ENCODE measurements around the gene PACSIN1. TPM values are rescaled to one million over a fixed set of nuclear protein-coding genes. Genes with fewer than 3 reads are reported as not detected.

The PACSIN1 gene
- total RNA-seq, 4 donors from 2014 or later: 1.2 TPM; not detected in 2

DNA sequence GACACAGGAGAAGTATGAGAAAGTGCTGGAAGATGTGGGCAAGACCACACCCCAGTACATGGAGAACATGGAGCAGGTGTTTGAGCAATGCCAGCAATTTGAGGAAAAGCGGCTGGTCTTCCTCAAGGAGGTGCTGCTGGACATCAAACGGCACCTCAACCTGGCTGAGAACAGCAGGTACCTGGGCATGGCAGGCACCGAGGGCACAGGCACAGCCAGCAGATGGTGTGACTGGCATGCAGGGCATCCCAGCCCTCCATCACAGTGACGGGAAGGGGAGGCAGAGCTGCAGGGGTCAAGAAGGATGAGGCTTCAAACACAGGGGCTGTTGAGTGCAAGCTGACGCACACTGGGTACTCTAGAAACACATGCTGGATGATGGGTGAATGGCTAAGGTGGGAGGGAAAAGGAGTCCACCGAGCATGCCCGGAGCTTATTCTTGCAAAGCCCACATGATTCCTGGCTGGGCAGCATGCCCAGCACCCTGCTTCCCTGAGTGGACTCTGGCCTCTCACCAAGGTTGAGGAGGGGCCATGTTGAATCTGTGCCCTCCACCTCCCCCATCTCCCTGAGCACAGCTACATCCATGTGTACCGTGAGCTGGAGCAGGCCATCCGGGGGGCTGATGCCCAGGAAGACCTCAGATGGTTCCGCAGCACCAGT lies 63.9 kb downstream of the PACSIN1 start:
- 53 to 60% methylated on average over 3 to 6 of the region's 10 CpGs for WGBS, 2 donors (ENCODE audit: low coverage in 1 of 2)
- ATAC-seq: no peak
- Histone ChIP-seq H3K27ac (no peak overlapping the region), H3K9me3 (no peaks in the 10 kb centered on the region), H3K36me3 (no peaks in the 10 kb centered on the region), H3K4me1 (peaks cover 0 to 14% (median 11%) of the 10 kb centered on the region in 3 donors), H3K27me3 (no peaks in the 10 kb centered on the region), H3K4me3 (no peak overlapping the region)
- TF ChIP-seq, protein P1, sequence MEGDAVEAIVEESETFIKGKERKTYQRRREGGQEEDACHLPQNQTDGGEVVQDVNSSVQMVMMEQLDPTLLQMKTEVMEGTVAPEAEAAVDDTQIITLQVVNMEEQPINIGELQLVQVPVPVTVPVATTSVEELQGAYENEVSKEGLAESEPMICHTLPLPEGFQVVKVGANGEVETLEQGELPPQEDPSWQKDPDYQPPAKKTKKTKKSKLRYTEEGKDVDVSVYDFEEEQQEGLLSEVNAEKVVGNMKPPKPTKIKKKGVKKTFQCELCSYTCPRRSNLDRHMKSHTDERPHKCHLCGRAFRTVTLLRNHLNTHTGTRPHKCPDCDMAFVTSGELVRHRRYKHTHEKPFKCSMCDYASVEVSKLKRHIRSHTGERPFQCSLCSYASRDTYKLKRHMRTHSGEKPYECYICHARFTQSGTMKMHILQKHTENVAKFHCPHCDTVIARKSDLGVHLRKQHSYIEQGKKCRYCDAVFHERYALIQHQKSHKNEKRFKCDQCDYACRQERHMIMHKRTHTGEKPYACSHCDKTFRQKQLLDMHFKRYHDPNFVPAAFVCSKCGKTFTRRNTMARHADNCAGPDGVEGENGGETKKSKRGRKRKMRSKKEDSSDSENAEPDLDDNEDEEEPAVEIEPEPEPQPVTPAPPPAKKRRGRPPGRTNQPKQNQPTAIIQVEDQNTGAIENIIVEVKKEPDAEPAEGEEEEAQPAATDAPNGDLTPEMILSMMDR (IDR thresholded peaks at IDR 0.05): no peak
- TF ChIP-seq POLR2A (IDR thresholded peaks at IDR 0.05) (no peak), EP300 (IDR thresholded peaks at IDR 0.05) (no peak), POLR2AphosphoS5 (IDR thresholded peaks at IDR 0.05) (no peak)

DNA sequence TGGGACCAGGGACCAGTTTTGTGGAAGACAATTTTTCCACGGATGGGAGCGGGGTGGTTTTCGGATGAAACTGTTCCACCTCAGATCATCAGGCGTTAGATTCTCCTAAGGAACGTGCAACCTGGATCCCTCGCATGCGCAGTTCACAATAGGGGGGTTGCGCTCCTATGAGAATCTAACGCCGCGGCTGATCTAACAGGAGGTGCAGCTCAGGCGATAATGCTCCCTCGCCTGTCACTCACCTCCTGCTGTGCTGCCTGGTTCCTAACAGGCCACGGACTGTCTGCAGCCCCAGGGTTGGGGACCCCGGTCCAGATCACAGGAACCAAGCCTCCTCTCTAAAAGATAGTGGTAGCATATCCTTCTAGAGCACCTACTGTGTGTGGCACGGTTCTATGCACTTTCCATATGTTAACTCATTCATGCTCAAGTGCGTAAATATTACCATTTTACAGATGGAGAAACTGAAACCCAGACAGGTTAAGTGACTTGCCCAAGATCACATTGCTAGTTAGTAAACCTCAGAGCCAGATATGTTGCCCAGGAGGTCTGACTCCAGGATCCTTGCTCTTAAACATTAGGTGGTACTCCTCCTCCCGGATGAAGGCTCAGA lies 65.0 kb downstream of the PACSIN1 start:
- peaks cover 0 to 14% (median 11%) of the 10 kb centered on the region in 3 donors for H3K4me1 ChIP-seq
- H3K27ac ChIP-seq: no peak overlapping the region
- peak overlapping the region in 1 of 2 donors; percentile 16 for H3K4me3 ChIP-seq
- H3K36me3 ChIP-seq: no peaks in the 10 kb centered on the region
- H3K9me3 ChIP-seq: no peaks in the 10 kb centered on the region
- WGBS, 2 donors (ENCODE audit: low coverage in 1 of 2): 80 to 93% methylated on average over 3 to 8 of the region's 18 CpGs
- no peak for TF ChIP-seq EP300 (IDR thresholded peaks at IDR 0.05)
- TF ChIP-seq POLR2AphosphoS5 (IDR thresholded peaks at IDR 0.05): no peak
- TF ChIP-seq POLR2A (IDR thresholded peaks at IDR 0.05): no peak
- TF ChIP-seq, protein P1 (IDR thresholded peaks at IDR 0.05): no peak
- no peaks in the 10 kb centered on the region for H3K27me3 ChIP-seq
- ATAC-seq: no peak

DNA sequence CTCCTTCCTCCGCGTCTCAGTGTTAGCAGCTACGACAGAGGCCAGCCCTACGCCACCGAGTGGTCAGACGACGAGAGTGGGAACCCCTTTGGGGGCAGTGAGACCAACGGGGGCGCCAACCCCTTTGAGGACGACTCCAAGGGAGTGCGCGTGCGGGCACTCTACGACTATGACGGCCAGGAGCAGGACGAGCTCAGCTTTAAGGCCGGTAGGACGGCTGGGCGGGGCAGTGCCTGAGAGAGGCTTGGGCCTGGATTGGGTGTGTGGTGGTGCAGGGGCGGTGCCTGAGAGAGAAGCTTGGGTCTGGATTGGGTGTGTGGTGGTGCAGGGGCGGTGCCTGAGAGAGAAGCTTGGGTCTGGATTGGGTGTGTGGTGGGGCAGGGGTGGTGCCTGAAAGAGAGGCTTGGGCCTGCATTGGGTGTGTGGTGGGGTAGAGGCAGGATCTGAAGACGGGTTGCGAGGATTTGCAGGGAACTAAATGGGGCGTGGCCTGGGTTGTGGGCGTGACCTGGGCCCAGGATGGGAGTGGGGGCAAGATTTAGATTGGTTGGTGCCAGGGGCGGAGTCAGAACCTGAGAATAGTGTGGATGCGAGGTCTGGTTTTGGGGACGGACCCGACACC lies 65.8 kb downstream of the PACSIN1 start:
- Histone ChIP-seq H3K4me1 (peaks cover 0 to 6% (median 6%) of the 10 kb centered on the region in 3 donors), H3K27ac (peak overlapping the region in 1 of 4 donors; percentile 58), H3K27me3 (no peaks in the 10 kb centered on the region), H3K9me3 (no peaks in the 10 kb centered on the region), H3K4me3 (peak overlapping the region in 1 of 2 donors; percentile 27), H3K36me3 (no peaks in the 10 kb centered on the region)
- no peak for ATAC-seq
- 71 to 83% methylated on average over 5 to 23 of the region's 29 CpGs for WGBS, 2 donors (ENCODE audit: low coverage in 1 of 2)
- TF ChIP-seq POLR2AphosphoS5 (IDR thresholded peaks at IDR 0.05): no peak
- TF ChIP-seq, protein P1 (IDR thresholded peaks at IDR 0.05): no peak
- no peak for TF ChIP-seq EP300 (IDR thresholded peaks at IDR 0.05)
- no peak for TF ChIP-seq POLR2A (IDR thresholded peaks at IDR 0.05)

DNA sequence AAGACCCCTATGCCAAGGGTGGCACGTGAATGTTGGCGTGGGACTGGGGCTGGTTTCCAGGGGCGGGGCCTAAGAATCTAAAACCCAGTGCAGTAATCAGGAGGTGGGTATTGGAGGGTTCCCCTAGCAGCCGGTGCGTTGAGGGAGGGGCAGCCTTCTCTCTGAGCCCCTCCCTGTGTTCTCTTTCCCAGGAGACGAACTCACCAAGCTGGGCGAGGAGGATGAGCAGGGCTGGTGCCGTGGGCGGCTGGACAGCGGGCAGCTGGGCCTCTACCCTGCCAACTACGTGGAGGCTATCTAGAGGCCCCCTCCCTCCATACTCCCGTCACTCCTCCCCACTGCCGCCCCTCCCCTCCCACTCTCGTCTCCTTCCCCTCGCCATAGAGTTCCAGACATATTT lies 66.4 kb downstream of the PACSIN1 start:
- Histone ChIP-seq H3K4me1 (peaks cover 0 to 3% (median 2%) of the 10 kb centered on the region in 3 donors), H3K4me3 (peak overlapping the region in 1 of 2 donors; percentile 27), H3K27ac (no peak overlapping the region), H3K9me3 (no peaks in the 10 kb centered on the region), H3K27me3 (no peaks in the 10 kb centered on the region), H3K36me3 (no peaks in the 10 kb centered on the region)
- TF ChIP-seq POLR2AphosphoS5 (IDR thresholded peaks at IDR 0.05): no peak
- no peak for TF ChIP-seq EP300 (IDR thresholded peaks at IDR 0.05)
- TF ChIP-seq, protein P1 (IDR thresholded peaks at IDR 0.05): no peak
- no peak for TF ChIP-seq POLR2A (IDR thresholded peaks at IDR 0.05)
- no peak for ATAC-seq
- WGBS, 2 donors (ENCODE audit: low coverage in 1 of 2): 20 to 81% methylated on average over 1 to 6 of the region's 15 CpGs
